GM12878 (cell line): ENCODE results near the gene BCR. TPM values are rescaled to one million over a fixed set of nuclear protein-coding genes. Genes with fewer than 3 reads are reported as not detected.
A peak's percentile ranks its signal among the peaks of the same experiment; 100 is the strongest.
"Not testable (repeated sequence)": the region's sequence is repeated elsewhere in the genome, so short reads cannot be mapped to it uniquely, and the experiment has no call there.

ENCODE experiments used
- ATAC-seq: fragments of 200-7000 bp; cut with Tn5 transposase; 3 replicates; pipeline ENCODE4 v1.9.1; 2020; ENCODE audit warnings: mild to moderate bottlenecking, moderate library complexity
- BruUV-seq: library from RNA; stranded (reverse); fragments of 400-500 nt; replicated peaks from 2 replicates; lab custom pipeline; 2021; lab: Mats Ljungman, UMichigan
- CTCF ChIA-PET: fragments of 300-600 bp; sonication (Branson Sonifier 250); formaldehyde crosslinking; extraction: SDS; loops from one replicate; lab custom pipeline; 2021; ENCODE audit warnings: inconsistent platforms; lab: Yijun Ruan, JAX
- POLR2A ChIA-PET: fragments of 350-600 bp; formaldehyde crosslinking; extraction: SDS; loops from one replicate; lab custom pipeline; 2021; ENCODE audit warnings: inconsistent platforms; lab: Charles Lee
- RAD21 ChIA-PET: fragments of 300-600 bp; sonication (Branson Sonifier 250); formaldehyde crosslinking; loops from one replicate; lab custom pipeline; 2023; ENCODE audit warnings: antibody characterized with exemption; ENCODE audit not compliant: unreplicated experiment; lab: Charles Lee
- SMC1A ChIA-PET: fragments of 300-600 bp; sonication (Branson Sonifier 250); formaldehyde crosslinking; loops from one replicate; lab custom pipeline; 2023; ENCODE audit not compliant: unreplicated experiment, uncharacterized antibody; lab: Charles Lee
- DNase-seq: peaks from one replicate; pipeline ENCODE4 v3.0.0-alpha.2; 2011; ENCODE audit warnings: low read depth, low spot score
- FAIRE-seq: peaks from 3 replicates; lab custom pipeline; 2011; peaks lifted over from hg19 to GRCh38; lab: Jason Lieb, UNC
- H2AFZ ChIP-seq: 2 replicates; pipeline ENCODE4 v1.6.0; 2011; ENCODE audit warnings: low read depth, low read length, control low read depth; ENCODE audit not compliant: control insufficient read depth
- H3K27ac ChIP-seq: 2 replicates; pipeline ENCODE4 v1.5.1; 2011; ENCODE audit warnings: control low read depth; ENCODE audit not compliant: control insufficient read depth, insufficient read depth
- H3K27me3 ChIP-seq, 2 experiments: replicated peaks in 1 of 2; 2 replicates each; pipeline versions ENCODE4 v1.6.0 to v1.6.1; 2011; ENCODE audit warnings: low read length in 1 of 2; ENCODE audit not compliant: control insufficient read depth in 2 of 2, insufficient read depth in 2 of 2
- H3K36me3 ChIP-seq, 2 experiments: 2 replicates each; pipeline ENCODE4 v1.5.1; 2011; ENCODE audit warnings: low read length in 1 of 2; ENCODE audit not compliant: control insufficient read depth in 2 of 2, insufficient read depth in 2 of 2
- H3K4me1 ChIP-seq: 2 replicates; pipeline ENCODE4 v1.6.1; 2011; ENCODE audit warnings: mild to moderate bottlenecking, low read length, moderate library complexity, mixed read lengths; ENCODE audit not compliant: control insufficient read depth, insufficient read depth
- H3K4me2 ChIP-seq: 2 replicates; pipeline ENCODE4 v1.6.0; 2011; ENCODE audit warnings: control low read depth; ENCODE audit not compliant: control insufficient read depth, insufficient read depth
- H3K4me3 ChIP-seq: fragments of 200-600 bp; sonication (generic); 2 replicates; pipeline ENCODE4 v1.5.1; 2016
- H3K79me2 ChIP-seq: 2 replicates; pipeline ENCODE4 v1.6.0; 2011; ENCODE audit warnings: low read length; ENCODE audit not compliant: control insufficient read depth, insufficient read depth
- H3K9ac ChIP-seq: 2 replicates; pipeline ENCODE4 v1.8.0; 2011; ENCODE audit warnings: low read length, control low read depth, mixed read lengths; ENCODE audit not compliant: control insufficient read depth, insufficient read depth
- H3K9me3 ChIP-seq: replicated peaks from 3 replicates; pipeline ENCODE4 v1.5.1; 2011; ENCODE audit warnings: mild to moderate bottlenecking, low read length; ENCODE audit not compliant: control insufficient read depth, insufficient read depth
- H4K20me1 ChIP-seq: 2 replicates; pipeline ENCODE4 v1.6.0; 2011; ENCODE audit not compliant: control insufficient read depth, insufficient read depth
- BHLHE40 ChIP-seq, 2 experiments: fragments of 450-650 bp in 1 of 2; IDR thresholded peaks; 2 replicates each; pipeline ENCODE4 v1.6.1; 2011 to 2017; ENCODE audit warnings: low read depth in 2 of 2, borderline replicate concordance in 1 of 2, improper control_type of control experiment in 1 of 2, low read length in 1 of 2, mild to moderate bottlenecking in 1 of 2
- DPF2 ChIP-seq: fragments of 450-650 bp; IDR thresholded peaks from 2 replicates; pipeline ENCODE4 v1.6.1; 2017; ENCODE audit warnings: mild to moderate bottlenecking
- E4F1 ChIP-seq: fragments of 450-650 bp; IDR thresholded peaks from 2 replicates; pipeline ENCODE4 v1.6.1; 2018; ENCODE audit warnings: borderline replicate concordance, mild to moderate bottlenecking; ENCODE audit not compliant: partially characterized antibody
- EP300 ChIP-seq, 2 experiments: fragments of 150-350 bp in 1 of 2; IDR thresholded peaks; 2 replicates each; pipeline ENCODE4 v1.6.1; 2011 to 2012; ENCODE audit warnings: low read depth in 2 of 2, low read length in 2 of 2, borderline replicate concordance in 1 of 2, improper control_type of control experiment in 1 of 2, inconsistent platforms in 1 of 2; ENCODE audit not compliant: control insufficient read depth in 1 of 2
- GATAD2B ChIP-seq: fragments of 450-650 bp; conservative IDR thresholded peaks from 2 replicates; pipeline ENCODE4 v1.6.1; 2017; ENCODE audit warnings: low read depth, mild to moderate bottlenecking, moderate library complexity
- IKZF1 ChIP-seq: fragments of 450-650 bp; conservative IDR thresholded peaks from 2 replicates; pipeline ENCODE4 v1.6.1; 2017; ENCODE audit warnings: antibody characterized with exemption, mild to moderate bottlenecking
- PBX3 ChIP-seq: IDR thresholded peaks from 2 replicates; pipeline ENCODE4 v1.6.1; 2011; ENCODE audit warnings: mild to moderate bottlenecking, low read depth, low read length, moderate library complexity; ENCODE audit not compliant: insufficient replicate concordance
- RELA ChIP-seq: fragments of 450-650 bp; IDR thresholded peaks from 2 replicates; pipeline ENCODE4 v1.8.0; 2014; ENCODE audit warnings: borderline replicate concordance; ENCODE audit not compliant: partially characterized antibody
- RELB ChIP-seq: fragments of 450-650 bp; IDR thresholded peaks from 2 replicates; pipeline ENCODE4 v1.6.1; 2017; ENCODE audit warnings: low read depth, mild to moderate bottlenecking, moderate library complexity
- RFX5 ChIP-seq: IDR thresholded peaks from 2 replicates; pipeline ENCODE4 v1.6.1; 2011; ENCODE audit warnings: low read depth, low read length, improper control_type of control experiment
- WGBS: methylation state at CpG from one replicate; pipeline ENCODE4 v1.1.6; 2016; ENCODE audit warnings: low lambda C conversion rate; ENCODE audit not compliant: insufficient replicate concordance, insufficient coverage; ENCODE audit errors: missing lambda C conversion rate; 5-methylcytosine and 5-hydroxymethylcytosine counted together
- in situ Hi-C: fragments of 300-500 bp; cut with MboI; formaldehyde crosslinking; loops from 9 replicates; pipeline ENCODE4 v1.14.3; 2018; ENCODE audit warnings: mixed read lengths
- intact Hi-C: fragments of 100-400 bp; cut with micrococcal nuclease; formaldehyde crosslinking; loops from one replicate; pipeline ENCODE4 v1.14.2; 2022; ENCODE audit not compliant: unreplicated experiment
- polyA plus RNA-seq, 11 experiments: library from polyadenylated mRNA; depleted of rRNA in 4 of 11; unstranded in 6 of 11; stranded (reverse) in 5 of 11; fragments of >200 nt; fragmentation: Nextera tagmentation in 4 of 11; fragmentation: Illumina TruSeq in 1 of 11; extraction: Ambion mirVana in 4 of 11; extraction: Trizol in 1 of 11; gene quantifications; 1 replicate in 1 of 11; 2 replicates in 10 of 11; pipeline versions ENCODE4 v1.2.1 to v1.2.3, GENCODE V29; 2011 to 2016; ENCODE audit warnings: inconsistent platforms in 2 of 11, missing spikeins in 2 of 11, low read depth in 1 of 11
- total RNA-seq, 4 experiments: library from RNA; depleted of rRNA in 3 of 4; stranded (reverse); fragments of >200 nt in 3 of 4; fragmentation: Illumina TruSeq in 1 of 4; extraction: Trizol in 1 of 4; gene quantifications; 2 replicates each; pipeline versions ENCODE4 v1.2.1 to v1.2.3, GENCODE V29; 2013 to 2021

Gene BCR
- total and polyA plus RNA-seq, 10 of the 15 experiments (the other 5 are each of a cell fraction or from before 2014, with no cell fraction given): 1.7 to 64.7 (median 18.4) TPM

- TF ChIP-seq PBX3: no peak
- no peak for TF ChIP-seq E4F1
- no peak for TF ChIP-seq RFX5
- peak; percentile 84 for TF ChIP-seq RELB
- no peak; a peak in 1 of 4 replicates for TF ChIP-seq BHLHE40 (IDR thresholded peaks at IDR 0.05; ENCODE audit: borderline replicate concordance in 1 of 2, low read depth in 2 of 2, low read length in 1 of 2)
- peak; percentile 23 for TF ChIP-seq RELA
- 0 out of 2 replicates have a peak, but pooled peaks have one; percentile 29 for TF ChIP-seq DPF2
- peak; percentile 13 to 29; a peak in 1 of 4 replicates for TF ChIP-seq EP300 (IDR thresholded peaks at IDR 0.05; ENCODE audit: borderline replicate concordance in 1 of 2, control insufficient read depth in 1 of 2, low read depth in 2 of 2, low read length in 2 of 2)
- peak; percentile 77 for TF ChIP-seq IKZF1
- TF ChIP-seq GATAD2B: 0 out of 2 replicates have a peak, but pooled peaks have one; percentile 33
- TF ChIP-seq, all 136 proteins: peak for 10
Observed at GRCh38 chr22:23325183-23325582, 144.9 kb downstream of the BCR start (continued).

GRCh38 chr22:23333822-23334221 is 153.5 kb downstream of the BCR start:
- intact Hi-C loops, H4K20me1 ChIP-seq, H3K4me1 ChIP-seq, FAIRE-seq, H3K9me3 ChIP-seq, BruUV-seq, ATAC-seq, H3K27me3 ChIP-seq, H3K9ac ChIP-seq, H3K4me2 ChIP-seq, RAD21 ChIA-PET, H3K27ac ChIP-seq, CTCF ChIA-PET, H3K79me2 ChIP-seq, POLR2A ChIA-PET, SMC1A ChIA-PET, DNase-seq, H3K4me3 ChIP-seq, H3K36me3 ChIP-seq, H2AFZ ChIP-seq, in situ Hi-C loops: not testable (repeated sequence)

GRCh38 chr22:23337672-23338071 is 157.4 kb downstream of the BCR start:
- in situ Hi-C loops, H3K4me3 ChIP-seq, H2AFZ ChIP-seq, H4K20me1 ChIP-seq, H3K9me3 ChIP-seq, H3K4me2 ChIP-seq, ATAC-seq, intact Hi-C loops, FAIRE-seq, H3K27me3 ChIP-seq, H3K27ac ChIP-seq, H3K9ac ChIP-seq, POLR2A ChIA-PET, BruUV-seq, SMC1A ChIA-PET, H3K36me3 ChIP-seq, H3K4me1 ChIP-seq, CTCF ChIA-PET, DNase-seq, H3K79me2 ChIP-seq, RAD21 ChIA-PET: not testable (repeated sequence)
- 35% methylated on average over 5 of the region's 9 CpGs for WGBS
